Measurements from ENCODE around the gene MIOX. TPM values are rescaled to one million over a fixed set of nuclear protein-coding genes. Genes with fewer than 3 reads are reported as not detected.

The MIOX gene
- total RNA-seq, 1 experiment from 2014 or later: 1.4 TPM

- H2AK5ac ChIP-seq (ENCODE audit: insufficient read length, low read length): no peak overlapping the region
- H2BK15ac ChIP-seq (ENCODE audit: low read depth, low read length): no peak overlapping the region
- no peak overlapping the region for H3K18ac ChIP-seq (ENCODE audit: insufficient read length, low read depth, low read length)
- H3K79me2 ChIP-seq (ENCODE audit: insufficient read depth, low read length): no peaks in the 10 kb centered on the region
- H3K23ac ChIP-seq (ENCODE audit: insufficient read length, low read depth, low read length): no peak overlapping the region
- WGBS (ENCODE audit: extremely low coverage, insufficient read length, low lambda C conversion rate): no CpG with 5 or more reads among the region's 11 CpGs
- no peak overlapping the region for H4K8ac ChIP-seq (replicated peaks; ENCODE audit: insufficient read length, low read depth, low read length)
- no peaks in the 10 kb centered on the region for H3K9me3 Mint-ChIP-seq
- H3K4me1 ChIP-seq (ENCODE audit: insufficient read depth, low read length): no peaks in the 10 kb centered on the region
- no peak overlapping the region for H3K4ac ChIP-seq (ENCODE audit: low read depth, low read length)
- no peak overlapping the region for H2BK120ac ChIP-seq (ENCODE audit: low read depth, low read length, poor library complexity, severe bottlenecking)
- peaks cover 13 to 14% of the 10 kb centered on the region in 2 experiments for H3K4me1 Mint-ChIP-seq
- H3K36me3 Mint-ChIP-seq (ENCODE audit: insufficient read depth in 1 of 3, low read depth in 3 of 3): no peaks in the 10 kb centered on the region
- H3K23me2 ChIP-seq (ENCODE audit: insufficient read length, low read depth, low read length, poor library complexity, severe bottlenecking): peaks cover 12% of the 10 kb centered on the region
- H2BK12ac ChIP-seq (ENCODE audit: insufficient read length, low read depth, low read length): peak overlapping the region; percentile 27
- H3K4me2 ChIP-seq (ENCODE audit: insufficient read depth, insufficient read length, low read length): no peak overlapping the region
- no peak overlapping the region for H3K56ac ChIP-seq (ENCODE audit: insufficient read length, low read depth, low read length)
- no peaks in the 10 kb centered on the region for H3K9me3 ChIP-seq (ENCODE audit: control insufficient read depth, low read depth, low read length)
- H3K4me3 Mint-ChIP-seq: peak overlapping the region in 1 of 2 experiments; percentile 81; a peak in 3 of 5 replicates
- no peak overlapping the region for H4K5ac ChIP-seq (ENCODE audit: insufficient read length, low read depth, low read length)
- H3K79me1 ChIP-seq (ENCODE audit: insufficient read depth, low read depth, low read length, poor library complexity, severe bottlenecking): no peaks in the 10 kb centered on the region
- no peak overlapping the region for H2BK5ac ChIP-seq (ENCODE audit: insufficient read length, low read length)
- no peak overlapping the region for H3T11ph ChIP-seq (ENCODE audit: low read length)
- H3K27ac Mint-ChIP-seq: no peak overlapping the region
- no peak for TF ChIP-seq CTCF (conservative IDR thresholded peaks at IDR 0.05)
- no peak overlapping the region for H2AFZ ChIP-seq (ENCODE audit: low read length)
- no peak overlapping the region for H4K91ac ChIP-seq (ENCODE audit: insufficient read length, low read depth, low read length)
- no peaks in the 10 kb centered on the region for H4K20me1 ChIP-seq (ENCODE audit: control insufficient read depth, insufficient read depth, insufficient read length)
- DNase-seq: no peak
- H2BK20ac ChIP-seq (ENCODE audit: low read depth, low read length, poor library complexity, severe bottlenecking): no peak overlapping the region
- H3K14ac ChIP-seq (ENCODE audit: insufficient read depth, low read length): no peak overlapping the region
- no peak overlapping the region for H3K9ac ChIP-seq (ENCODE audit: extremely low read depth, insufficient read length, low read length)
- H3K27me3 ChIP-seq (ENCODE audit: insufficient read depth, low read length): peaks cover 9% of the 10 kb centered on the region; the same call in 1 of the 2 replicates
- peaks cover 36% of the 10 kb centered on the region for H3K27me3 Mint-ChIP-seq (ENCODE audit: low read depth)
- no peak overlapping the region for H3K27ac ChIP-seq (ENCODE audit: insufficient read length, low read depth, low read length)
These were observed 6.9 kb upstream of the MIOX start for GRCh38 chr22:50479721-50480120.

Data from H9 (cell line).